ENCODE data around the gene TRABD2B. TPM values are rescaled to one million over a fixed set of nuclear protein-coding genes. Genes with fewer than 3 reads are reported as not detected.

Gene TRABD2B
- total and polyA plus RNA-seq, 8 donors, result 0.99 to 5.2 (median 3.3) TPM

DNA sequence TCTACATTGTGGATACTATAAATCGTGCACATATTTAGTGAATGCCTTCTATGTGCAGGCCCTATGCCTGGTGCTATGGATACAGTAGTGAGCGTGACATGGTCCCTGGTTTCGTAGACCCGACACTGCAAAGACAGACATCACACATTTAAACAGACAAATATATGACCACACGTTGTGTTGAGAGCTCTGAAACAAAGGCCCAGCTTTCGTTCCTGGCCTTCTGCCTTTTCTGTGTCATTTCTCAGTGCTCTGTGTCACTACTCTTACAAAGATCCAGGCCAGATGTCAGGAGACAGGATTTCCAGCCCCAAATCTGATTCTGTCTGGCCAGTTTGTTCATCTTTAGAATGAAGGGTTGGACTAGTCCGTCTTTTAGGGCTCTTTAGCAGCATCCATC lies 19.3 kb upstream of the TRABD2B start:
- Histone ChIP-seq H3K4me1 (no peaks in the 10 kb centered on the region), H3K9me3 (no peaks in the 10 kb centered on the region)
- no peak for ATAC-seq

DNA sequence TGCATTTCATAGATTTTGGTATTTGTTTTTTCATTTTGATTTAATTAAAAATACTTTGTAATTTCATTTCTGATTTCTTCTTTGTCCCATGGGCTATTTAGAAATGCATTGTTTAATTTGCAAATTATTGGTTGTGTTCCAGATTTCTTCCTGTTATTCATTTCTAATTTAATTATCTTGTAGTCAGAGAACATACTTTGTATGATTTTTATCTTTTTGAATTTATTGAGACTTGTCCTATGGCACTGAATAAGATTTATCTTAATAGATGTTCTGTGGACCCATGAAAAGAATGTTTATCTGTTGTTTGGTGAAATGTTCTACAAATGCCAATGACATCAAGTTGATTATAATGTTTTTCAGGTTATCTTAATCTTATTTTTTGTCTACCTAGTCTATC lies 16.1 kb upstream of the TRABD2B start:
- no peak overlapping the region for H3K4me3 ChIP-seq
- ATAC-seq (no peak), DNase-seq (no peak)
- intact Hi-C loops (cut with DNase I), result no loop called here
- H3K36me3 ChIP-seq, result no peaks in the 10 kb centered on the region
- H3K27ac ChIP-seq, result no peak overlapping the region
- TF ChIP-seq, protein P1, sequence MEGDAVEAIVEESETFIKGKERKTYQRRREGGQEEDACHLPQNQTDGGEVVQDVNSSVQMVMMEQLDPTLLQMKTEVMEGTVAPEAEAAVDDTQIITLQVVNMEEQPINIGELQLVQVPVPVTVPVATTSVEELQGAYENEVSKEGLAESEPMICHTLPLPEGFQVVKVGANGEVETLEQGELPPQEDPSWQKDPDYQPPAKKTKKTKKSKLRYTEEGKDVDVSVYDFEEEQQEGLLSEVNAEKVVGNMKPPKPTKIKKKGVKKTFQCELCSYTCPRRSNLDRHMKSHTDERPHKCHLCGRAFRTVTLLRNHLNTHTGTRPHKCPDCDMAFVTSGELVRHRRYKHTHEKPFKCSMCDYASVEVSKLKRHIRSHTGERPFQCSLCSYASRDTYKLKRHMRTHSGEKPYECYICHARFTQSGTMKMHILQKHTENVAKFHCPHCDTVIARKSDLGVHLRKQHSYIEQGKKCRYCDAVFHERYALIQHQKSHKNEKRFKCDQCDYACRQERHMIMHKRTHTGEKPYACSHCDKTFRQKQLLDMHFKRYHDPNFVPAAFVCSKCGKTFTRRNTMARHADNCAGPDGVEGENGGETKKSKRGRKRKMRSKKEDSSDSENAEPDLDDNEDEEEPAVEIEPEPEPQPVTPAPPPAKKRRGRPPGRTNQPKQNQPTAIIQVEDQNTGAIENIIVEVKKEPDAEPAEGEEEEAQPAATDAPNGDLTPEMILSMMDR (IDR thresholded peaks at IDR 0.05), result no peak
- no peaks in the 10 kb centered on the region for H3K4me1 ChIP-seq
- H3K9me3 ChIP-seq, result no peaks in the 10 kb centered on the region
- peaks cover 2 to 8% of the 10 kb centered on the region in 2 donors for H3K27me3 ChIP-seq

More for the DNA sequence above, 19.3 kb upstream of the TRABD2B start:
- Histone ChIP-seq H3K36me3 (no peaks in the 10 kb centered on the region), H3K27me3 (peaks cover 2 to 11% of the 10 kb centered on the region in 2 donors), H3K27ac (no peak overlapping the region), H3K4me3 (no peak overlapping the region)
- intact Hi-C loops (cut with DNase I), result no loop called here
- peak in 1 of 4 donors; percentile 43 for DNase-seq
- TF ChIP-seq, protein P1 (IDR thresholded peaks at IDR 0.05), result no peak

DNA sequence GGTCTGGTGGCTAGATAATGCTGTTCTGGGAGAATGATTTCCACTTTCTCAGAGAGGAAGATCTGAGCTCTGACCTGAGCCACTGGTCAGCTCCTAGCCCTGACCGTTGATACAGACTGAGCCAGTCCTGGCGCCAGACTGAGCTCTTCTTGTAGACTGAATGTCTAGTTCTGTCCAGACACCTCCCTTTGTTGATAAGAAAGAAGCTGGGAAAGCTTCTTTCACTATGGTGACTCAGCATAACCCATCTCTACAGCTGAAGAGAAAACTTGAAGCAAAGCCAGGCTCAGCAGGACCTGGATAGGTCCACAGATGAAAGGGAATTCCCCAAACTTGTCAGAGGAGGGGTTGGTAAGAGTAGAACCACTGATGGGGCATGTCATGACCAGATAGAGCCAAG lies 9.9 kb upstream of the TRABD2B start:
- TF ChIP-seq, protein P1 (IDR thresholded peaks at IDR 0.05), result no peak
- intact Hi-C loops (cut with DNase I), result no loop called here
- Histone ChIP-seq H3K9me3 (no peaks in the 10 kb centered on the region), H3K4me1 (no peaks in the 10 kb centered on the region), H3K27me3 (no peaks in the 10 kb centered on the region), H3K36me3 (no peaks in the 10 kb centered on the region), H3K27ac (no peak overlapping the region), H3K4me3 (no peak overlapping the region)
- no peak for DNase-seq
- peak; percentile 62 for ATAC-seq

DNA sequence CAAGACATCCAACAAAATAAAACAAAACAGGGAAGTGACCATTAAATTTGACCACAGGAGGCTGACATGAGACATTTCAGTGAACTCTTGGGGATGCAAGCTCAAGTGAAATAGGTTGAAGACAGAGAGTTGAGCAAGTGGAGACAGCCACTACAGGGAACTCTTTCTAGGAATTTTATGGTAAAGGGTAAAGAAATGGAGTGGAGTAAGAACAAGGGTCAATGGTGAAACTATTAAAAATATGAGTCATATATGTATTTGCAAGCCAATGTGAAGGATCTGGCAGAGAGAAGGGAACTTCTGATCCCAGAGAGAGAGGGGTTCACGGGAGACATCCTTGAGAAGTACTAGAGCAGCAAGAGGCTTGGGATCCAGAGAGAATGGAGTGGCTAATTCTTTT lies 9.1 kb upstream of the TRABD2B start:
- Histone ChIP-seq H3K27me3 (peaks cover 0 to 4% of the 10 kb centered on the region in 2 donors), H3K27ac (no peak overlapping the region), H3K4me3 (no peak overlapping the region), H3K9me3 (no peaks in the 10 kb centered on the region), H3K36me3 (no peaks in the 10 kb centered on the region), H3K4me1 (no peaks in the 10 kb centered on the region)
- DNase-seq, result no peak
- TF ChIP-seq, protein P1 (IDR thresholded peaks at IDR 0.05), result no peak
- intact Hi-C loops (cut with DNase I), result no loop called here
- peak; percentile 49 for ATAC-seq

DNA sequence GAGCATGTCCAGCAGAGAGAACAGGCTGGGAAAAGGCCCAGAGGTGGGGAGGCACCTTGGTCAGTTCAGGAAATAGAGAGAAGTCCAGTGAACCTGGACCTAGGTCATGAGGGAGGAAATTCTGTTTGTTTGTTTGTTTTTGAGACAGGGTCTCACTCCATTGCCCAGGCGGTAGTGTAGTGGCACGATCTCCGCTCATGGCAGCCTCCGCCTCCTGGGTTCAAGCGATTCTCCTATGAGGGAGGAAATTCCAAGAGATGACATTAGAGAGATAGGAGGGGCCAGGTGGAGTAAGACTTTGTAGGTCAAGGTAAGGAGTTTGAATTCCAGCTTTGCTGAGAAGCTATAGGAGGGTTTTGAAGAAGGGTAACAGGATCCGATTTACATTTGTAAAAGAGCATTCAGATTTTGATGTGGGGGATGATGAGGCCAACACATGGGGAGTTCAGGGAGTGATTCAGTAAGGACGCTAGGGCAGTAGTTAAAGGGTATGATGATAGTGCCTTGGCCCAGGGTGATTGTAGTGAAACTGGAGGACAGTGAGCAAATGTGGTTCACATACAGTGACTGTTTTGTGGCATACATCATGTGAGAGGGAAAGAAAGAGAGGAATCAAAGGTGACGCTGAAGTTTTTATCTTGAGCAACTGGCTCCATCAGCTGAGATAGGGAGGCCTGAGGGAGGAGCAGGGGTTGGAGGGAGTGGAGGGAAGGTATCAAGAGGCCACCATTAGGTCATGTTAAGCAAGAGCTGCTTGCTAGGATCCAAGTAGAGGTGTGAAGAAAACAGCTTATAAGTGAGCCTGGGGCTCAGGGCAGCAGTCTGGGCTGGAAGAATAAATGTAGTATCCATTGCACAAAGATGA lies 8.3 kb upstream of the TRABD2B start:
- TF ChIP-seq, protein P1 (IDR thresholded peaks at IDR 0.05), result no peak
- Histone ChIP-seq H3K9me3 (no peaks in the 10 kb centered on the region), H3K4me1 (no peaks in the 10 kb centered on the region), H3K4me3 (no peak overlapping the region), H3K27me3 (peaks cover 0 to 12% of the 10 kb centered on the region in 2 donors), H3K27ac (no peak overlapping the region), H3K36me3 (no peaks in the 10 kb centered on the region)
- DNase-seq, result no peak
- intact Hi-C loops (cut with DNase I), result no loop called here
- ATAC-seq, result no peak
